Measurements from ENCODE around the gene OR11H7.
"Not testable (repeated sequence)": the region's sequence is repeated elsewhere in the genome, so short reads cannot be mapped to it uniquely, and the experiment has no call there.

OR11H7 gene

DNA sequence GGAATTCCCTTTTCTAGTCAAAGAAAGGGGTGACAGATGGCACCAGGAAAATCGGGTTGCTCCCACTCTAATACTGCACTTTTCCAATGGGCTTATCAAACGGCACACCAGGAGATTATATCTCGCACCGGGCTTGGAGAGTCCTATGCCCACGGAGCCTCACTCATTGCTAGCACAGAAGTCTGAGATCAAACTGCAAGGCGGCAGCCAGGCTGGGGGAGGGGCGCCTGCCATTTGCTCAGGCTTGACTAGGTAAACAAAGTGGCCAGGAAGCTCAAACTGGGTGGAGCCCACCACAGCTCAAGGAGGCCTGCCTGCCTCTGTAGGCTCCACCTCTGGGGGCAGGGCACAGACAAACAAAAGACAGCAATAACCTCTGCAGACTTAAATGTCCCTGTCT lies 51.5 kb downstream of the OR11H7 start:
- not testable (repeated sequence) for DNase-seq
